Liver (tissue), 10 donors: ENCODE measurements around the gene HSD17B8. TPM values are rescaled to one million over a fixed set of nuclear protein-coding genes. Genes with fewer than 3 reads are reported as not detected.

Experiments used
- DNase-seq: peaks from one replicate; pipeline ENCODE4 v3.0.0-alpha.2; 2017; ENCODE audit warnings: low spot score
- H3K27ac ChIP-seq, 2 donors: one replicate each; pipeline ENCODE4 v1.7.0; 2013; ENCODE audit warnings: inconsistent platforms in 2 of 2, low read length in 2 of 2, control low read depth in 1 of 2, low read depth in 1 of 2, mild to moderate bottlenecking in 1 of 2
- H3K27me3 ChIP-seq, 4 donors: one replicate each; pipeline versions ENCODE4 v1.6.1 to v1.7.0; 2013; ENCODE audit warnings: low read length in 3 of 4, inconsistent platforms in 1 of 4, mild to moderate bottlenecking in 1 of 4, moderate library complexity in 1 of 4; ENCODE audit not compliant: control insufficient read depth in 4 of 4, insufficient read depth in 4 of 4
- H3K36me3 ChIP-seq, 4 donors: one replicate each; pipeline versions ENCODE4 v1.6.1 to v1.7.0; 2013; ENCODE audit warnings: low read length in 3 of 4, mild to moderate bottlenecking in 3 of 4, low read depth in 1 of 4, moderate library complexity in 1 of 4; ENCODE audit not compliant: control insufficient read depth in 4 of 4, insufficient read depth in 3 of 4
- H3K4me1 ChIP-seq, 4 donors: one replicate each; pipeline versions ENCODE4 v1.6.1 to v1.7.0; 2013; ENCODE audit warnings: low read length in 3 of 4, mild to moderate bottlenecking in 3 of 4, moderate library complexity in 1 of 4; ENCODE audit not compliant: control insufficient read depth in 4 of 4, insufficient read depth in 4 of 4
- H3K4me3 ChIP-seq, 3 donors: one replicate each; pipeline versions ENCODE4 v1.6.1 to v1.7.0; 2013; ENCODE audit warnings: low read length in 3 of 3, control low read depth in 1 of 3, low read depth in 1 of 3, mild to moderate bottlenecking in 1 of 3
- H3K9ac ChIP-seq, 2 donors: one replicate each; pipeline ENCODE4 v1.7.0; 2013; ENCODE audit warnings: low read length in 2 of 2, mild to moderate bottlenecking in 2 of 2, moderate library complexity in 2 of 2, control low read depth in 1 of 2, low read depth in 1 of 2
- H3K9me3 ChIP-seq, 4 donors: one replicate each; pipeline versions ENCODE4 v1.6.1 to v1.7.0; 2013; ENCODE audit warnings: low read length in 3 of 4; ENCODE audit not compliant: control insufficient read depth in 4 of 4
- EGR1 ChIP-seq, 2 donors: IDR thresholded peaks; 2 replicates each; pipeline ENCODE4 v1.6.1; 2016 to 2018; ENCODE audit warnings: antibody characterized with exemption in 2 of 2, low read depth in 2 of 2
- FOXA1 ChIP-seq: IDR thresholded peaks from 2 replicates; pipeline ENCODE4 v1.6.1; 2016; ENCODE audit warnings: antibody characterized with exemption
- FOXA2 ChIP-seq: IDR thresholded peaks from 2 replicates; pipeline ENCODE4 v1.6.1; 2016; ENCODE audit warnings: antibody characterized with exemption
- GABPA ChIP-seq, 2 donors: IDR thresholded peaks in 1 of 2; conservative IDR thresholded peaks in 1 of 2; 2 replicates each; pipeline ENCODE4 v1.6.1; 2016; ENCODE audit warnings: antibody characterized with exemption in 2 of 2, mild to moderate bottlenecking in 1 of 2, moderate library complexity in 1 of 2
- HNF4A ChIP-seq, 2 donors: conservative IDR thresholded peaks; 2 replicates each; pipeline ENCODE4 v1.6.1; 2016; ENCODE audit warnings: antibody characterized with exemption in 2 of 2, mild to moderate bottlenecking in 2 of 2
- HNF4G ChIP-seq: IDR thresholded peaks from 2 replicates; pipeline ENCODE4 v1.6.1; 2016; ENCODE audit warnings: antibody characterized with exemption
- JUND ChIP-seq, 2 donors: IDR thresholded peaks; 2 replicates each; pipeline ENCODE4 v1.6.1; 2016; ENCODE audit warnings: antibody characterized with exemption in 2 of 2
- NR2F2 ChIP-seq: IDR thresholded peaks from 2 replicates; pipeline ENCODE4 v1.6.1; 2016; ENCODE audit warnings: antibody characterized with exemption
- RAD21 ChIP-seq, 2 donors: IDR thresholded peaks; 2 replicates each; pipeline ENCODE4 v1.6.1; 2016; ENCODE audit warnings: antibody characterized with exemption in 2 of 2, mild to moderate bottlenecking in 2 of 2
- RXRA ChIP-seq, 2 donors: IDR thresholded peaks; 2 replicates each; pipeline ENCODE4 v1.6.1; 2017 to 2018; ENCODE audit warnings: antibody characterized with exemption in 2 of 2, mild to moderate bottlenecking in 1 of 2
- SP1 ChIP-seq: IDR thresholded peaks from 2 replicates; pipeline ENCODE4 v1.6.1; 2018; ENCODE audit warnings: antibody characterized with exemption, mild to moderate bottlenecking
- TAF1 ChIP-seq: conservative IDR thresholded peaks from 2 replicates; pipeline ENCODE4 v1.6.1; 2016; ENCODE audit warnings: antibody characterized with exemption, mild to moderate bottlenecking
- YY1 ChIP-seq: IDR thresholded peaks from 2 replicates; pipeline ENCODE4 v1.6.1; 2016; ENCODE audit warnings: antibody characterized with exemption, mild to moderate bottlenecking
- WGBS: extraction: QIAGEN DNeasy Blood & Tissue Kit; methylation state at CpG from one replicate; pipeline ENCODE4 v1.1.7; 2013; 5-methylcytosine and 5-hydroxymethylcytosine counted together
- polyA plus RNA-seq, 2 donors: library from polyadenylated mRNA; stranded (reverse) in 1 of 2; unstranded in 1 of 2; fragments of 200-250 nt in 1 of 2; fragments of >200 nt in 1 of 2; fragmentation: Nextera tagmentation in 1 of 2; extraction: Ambion mirVana in 1 of 2; gene quantifications; one replicate each; pipeline versions ENCODE4 v1.2.1 to v1.2.3, GENCODE V29; 2013 to 2015
- small RNA-seq: library from RNA; depleted of rRNA; stranded (forward); fragments of <200 nt; gene quantifications from one replicate; pipeline ENCODE3, GENCODE V24; 2014
- total RNA-seq, 2 donors: library from RNA; depleted of rRNA; stranded (reverse); fragments of >200 nt; gene quantifications; one replicate each; pipeline ENCODE4 v1.2.3, GENCODE V29; 2014
- TF ChIP-seq, protein P1 (sequence below): IDR thresholded peaks from 2 replicates; pipeline ENCODE4 v1.6.1; 2016; ENCODE audit warnings: antibody characterized with exemption
- TF ChIP-seq, protein P2 (sequence below): fragments of 150-350 bp; IDR thresholded peaks from 2 replicates; pipeline ENCODE4 v1.5.1; 2017; ENCODE audit warnings: improper control_type of control experiment, low read depth, low read length; ENCODE audit not compliant: missing input control
- TF ChIP-seq, protein P3 (sequence below): IDR thresholded peaks from 2 replicates; pipeline ENCODE4 v1.6.1; 2016; ENCODE audit warnings: antibody characterized with exemption, mild to moderate bottlenecking
- TF ChIP-seq, protein P4 (sequence below): IDR thresholded peaks from 2 replicates; pipeline ENCODE4 v1.6.1; 2016; ENCODE audit warnings: antibody characterized with exemption
- donor health status: healthy.
- donor health status: healthy.
- donor health status: healthy.
- donor health status: healthy.
- donor health status: healthy.

The HSD17B8 gene
- total and polyA plus RNA-seq, 4 donors: 24.5 to 52.3 (median 37.5) TPM

DNA sequence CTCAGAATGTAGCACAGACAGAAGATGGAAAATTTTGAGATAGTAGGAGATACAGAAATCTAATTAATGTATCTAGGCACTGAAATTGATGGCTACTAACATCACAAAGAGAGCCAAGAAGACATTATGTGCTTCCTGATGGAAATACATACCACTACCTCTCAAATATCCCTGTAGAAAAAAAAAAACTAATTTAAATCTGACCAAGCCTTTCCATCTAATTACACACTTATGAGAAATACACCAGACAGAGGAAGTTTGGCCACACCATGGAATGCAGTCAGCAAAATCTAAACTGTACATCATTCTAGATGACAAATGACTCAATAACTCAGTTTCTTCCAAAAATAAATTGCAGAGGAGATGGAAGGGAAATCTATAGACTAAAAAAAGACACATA is 48.3 kb downstream of the HSD17B8 start:
- H3K9me3 ChIP-seq: no peaks in the 10 kb centered on the region
- H3K27ac ChIP-seq: no peak overlapping the region
- H3K4me1 ChIP-seq: peaks cover 2 to 29% (median 23%) of the 10 kb centered on the region in 4 donors
- H3K36me3 ChIP-seq: peaks cover 2 to 11% (median 4%) of the 10 kb centered on the region in 4 donors
- no peak overlapping the region for H3K4me3 ChIP-seq
- TF ChIP-seq YY1 (no peak), FOXA2 (no peak), SP1 (no peak)
- no peak for DNase-seq
- no peak overlapping the region for H3K9ac ChIP-seq
- no peaks in the 10 kb centered on the region for H3K27me3 ChIP-seq

DNA sequence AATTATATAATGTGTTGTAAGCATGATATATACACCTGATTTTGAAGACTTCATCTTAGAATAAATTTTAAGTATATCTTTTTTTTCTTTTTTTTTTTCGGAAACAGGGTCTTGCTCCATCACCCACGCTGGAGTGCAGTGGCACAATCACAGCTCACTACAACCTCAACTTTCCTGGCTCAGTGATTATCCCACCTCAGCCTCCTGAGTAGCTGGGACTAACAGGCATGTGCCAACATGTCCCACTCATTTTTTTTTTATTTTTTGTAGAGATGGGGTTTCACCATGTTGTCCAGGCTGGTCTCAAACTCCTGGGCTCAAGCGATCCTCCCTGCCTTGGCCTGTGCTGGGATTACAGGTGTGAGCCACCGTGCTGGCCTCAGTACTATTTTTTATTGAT is 50.1 kb downstream of the HSD17B8 start:
- Histone ChIP-seq H3K4me3 (no peak overlapping the region), H3K27me3 (no peaks in the 10 kb centered on the region), H3K4me1 (peaks cover 2 to 17% (median 13%) of the 10 kb centered on the region in 4 donors), H3K9me3 (no peaks in the 10 kb centered on the region), H3K36me3 (peaks cover 2 to 21% (median 8%) of the 10 kb centered on the region in 4 donors), H3K9ac (no peak overlapping the region), H3K27ac (no peak overlapping the region)
- 95% methylated on average over 4 of the region's 4 CpGs for WGBS
- TF ChIP-seq YY1: no peak
- no peak for TF ChIP-seq NR2F2
- TF ChIP-seq GABPA (IDR thresholded peaks at IDR 0.05 in 1 of 2, conservative IDR thresholded peaks at IDR 0.05 in 1 of 2): no peak
- TF ChIP-seq HNF4G: no peak
- no peak for TF ChIP-seq FOXA2
- TF ChIP-seq EGR1 (IDR thresholded peaks at IDR 0.05; ENCODE audit: low read depth in 2 of 2): no peak
- TF ChIP-seq, protein P1, sequence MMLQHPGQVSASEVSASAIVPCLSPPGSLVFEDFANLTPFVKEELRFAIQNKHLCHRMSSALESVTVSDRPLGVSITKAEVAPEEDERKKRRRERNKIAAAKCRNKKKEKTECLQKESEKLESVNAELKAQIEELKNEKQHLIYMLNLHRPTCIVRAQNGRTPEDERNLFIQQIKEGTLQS: no peak
- TF ChIP-seq SP1: no peak
- TF ChIP-seq JUND (IDR thresholded peaks at IDR 0.05): no peak
- no peak for TF ChIP-seq FOXA1
- no peak for TF ChIP-seq RAD21 (IDR thresholded peaks at IDR 0.05)
- no peak for TF ChIP-seq HNF4A (conservative IDR thresholded peaks at IDR 0.05)
- TF ChIP-seq TAF1: no peak
- TF ChIP-seq, protein P2, sequence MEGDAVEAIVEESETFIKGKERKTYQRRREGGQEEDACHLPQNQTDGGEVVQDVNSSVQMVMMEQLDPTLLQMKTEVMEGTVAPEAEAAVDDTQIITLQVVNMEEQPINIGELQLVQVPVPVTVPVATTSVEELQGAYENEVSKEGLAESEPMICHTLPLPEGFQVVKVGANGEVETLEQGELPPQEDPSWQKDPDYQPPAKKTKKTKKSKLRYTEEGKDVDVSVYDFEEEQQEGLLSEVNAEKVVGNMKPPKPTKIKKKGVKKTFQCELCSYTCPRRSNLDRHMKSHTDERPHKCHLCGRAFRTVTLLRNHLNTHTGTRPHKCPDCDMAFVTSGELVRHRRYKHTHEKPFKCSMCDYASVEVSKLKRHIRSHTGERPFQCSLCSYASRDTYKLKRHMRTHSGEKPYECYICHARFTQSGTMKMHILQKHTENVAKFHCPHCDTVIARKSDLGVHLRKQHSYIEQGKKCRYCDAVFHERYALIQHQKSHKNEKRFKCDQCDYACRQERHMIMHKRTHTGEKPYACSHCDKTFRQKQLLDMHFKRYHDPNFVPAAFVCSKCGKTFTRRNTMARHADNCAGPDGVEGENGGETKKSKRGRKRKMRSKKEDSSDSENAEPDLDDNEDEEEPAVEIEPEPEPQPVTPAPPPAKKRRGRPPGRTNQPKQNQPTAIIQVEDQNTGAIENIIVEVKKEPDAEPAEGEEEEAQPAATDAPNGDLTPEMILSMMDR: no peak
- TF ChIP-seq RXRA (IDR thresholded peaks at IDR 0.05): no peak
- TF ChIP-seq, protein P3, sequence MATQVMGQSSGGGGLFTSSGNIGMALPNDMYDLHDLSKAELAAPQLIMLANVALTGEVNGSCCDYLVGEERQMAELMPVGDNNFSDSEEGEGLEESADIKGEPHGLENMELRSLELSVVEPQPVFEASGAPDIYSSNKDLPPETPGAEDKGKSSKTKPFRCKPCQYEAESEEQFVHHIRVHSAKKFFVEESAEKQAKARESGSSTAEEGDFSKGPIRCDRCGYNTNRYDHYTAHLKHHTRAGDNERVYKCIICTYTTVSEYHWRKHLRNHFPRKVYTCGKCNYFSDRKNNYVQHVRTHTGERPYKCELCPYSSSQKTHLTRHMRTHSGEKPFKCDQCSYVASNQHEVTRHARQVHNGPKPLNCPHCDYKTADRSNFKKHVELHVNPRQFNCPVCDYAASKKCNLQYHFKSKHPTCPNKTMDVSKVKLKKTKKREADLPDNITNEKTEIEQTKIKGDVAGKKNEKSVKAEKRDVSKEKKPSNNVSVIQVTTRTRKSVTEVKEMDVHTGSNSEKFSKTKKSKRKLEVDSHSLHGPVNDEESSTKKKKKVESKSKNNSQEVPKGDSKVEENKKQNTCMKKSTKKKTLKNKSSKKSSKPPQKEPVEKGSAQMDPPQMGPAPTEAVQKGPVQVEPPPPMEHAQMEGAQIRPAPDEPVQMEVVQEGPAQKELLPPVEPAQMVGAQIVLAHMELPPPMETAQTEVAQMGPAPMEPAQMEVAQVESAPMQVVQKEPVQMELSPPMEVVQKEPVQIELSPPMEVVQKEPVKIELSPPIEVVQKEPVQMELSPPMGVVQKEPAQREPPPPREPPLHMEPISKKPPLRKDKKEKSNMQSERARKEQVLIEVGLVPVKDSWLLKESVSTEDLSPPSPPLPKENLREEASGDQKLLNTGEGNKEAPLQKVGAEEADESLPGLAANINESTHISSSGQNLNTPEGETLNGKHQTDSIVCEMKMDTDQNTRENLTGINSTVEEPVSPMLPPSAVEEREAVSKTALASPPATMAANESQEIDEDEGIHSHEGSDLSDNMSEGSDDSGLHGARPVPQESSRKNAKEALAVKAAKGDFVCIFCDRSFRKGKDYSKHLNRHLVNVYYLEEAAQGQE: no peak
- TF ChIP-seq, protein P4, sequence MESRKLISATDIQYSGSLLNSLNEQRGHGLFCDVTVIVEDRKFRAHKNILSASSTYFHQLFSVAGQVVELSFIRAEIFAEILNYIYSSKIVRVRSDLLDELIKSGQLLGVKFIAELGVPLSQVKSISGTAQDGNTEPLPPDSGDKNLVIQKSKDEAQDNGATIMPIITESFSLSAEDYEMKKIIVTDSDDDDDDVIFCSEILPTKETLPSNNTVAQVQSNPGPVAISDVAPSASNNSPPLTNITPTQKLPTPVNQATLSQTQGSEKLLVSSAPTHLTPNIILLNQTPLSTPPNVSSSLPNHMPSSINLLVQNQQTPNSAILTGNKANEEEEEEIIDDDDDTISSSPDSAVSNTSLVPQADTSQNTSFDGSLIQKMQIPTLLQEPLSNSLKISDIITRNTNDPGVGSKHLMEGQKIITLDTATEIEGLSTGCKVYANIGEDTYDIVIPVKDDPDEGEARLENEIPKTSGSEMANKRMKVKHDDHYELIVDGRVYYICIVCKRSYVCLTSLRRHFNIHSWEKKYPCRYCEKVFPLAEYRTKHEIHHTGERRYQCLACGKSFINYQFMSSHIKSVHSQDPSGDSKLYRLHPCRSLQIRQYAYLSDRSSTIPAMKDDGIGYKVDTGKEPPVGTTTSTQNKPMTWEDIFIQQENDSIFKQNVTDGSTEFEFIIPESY: no peak
- no peak for DNase-seq

Small RNA genes within 50 kb of the gene (small RNA-seq; reads per million reads assigned to genes)
- gene MIR219A1: 0.91 reads per million, percentile 76 among the genes with 10 or more reads in this experiment
- gene RNY4P10: not detected

Other genes starting within 250 kb of the HSD17B8 start
- gene BRD2, start 236.1 kb upstream of the HSD17B8 start, total RNA-seq: 100 to 1,000 TPM in 1 of 2 donors, 10 to 100 TPM in 1; 46.0 to 100 TPM
- gene BRD2, start 236.1 kb upstream of the HSD17B8 start, polyA plus RNA-seq: 10 to 100 TPM; 29.8 to 54.4 TPM
- 1 to 10 TPM; 1.3 to 3.0 TPM for gene HLA-DOA, start 195.1 kb upstream of the HSD17B8 start, total RNA-seq
- 1 to 10 TPM in 1 of 2 donors, under 1 TPM in 1; 0.69 to 1.9 TPM for gene HLA-DOA, start 195.1 kb upstream of the HSD17B8 start, polyA plus RNA-seq
- gene HLA-DPA1, start 131.0 kb upstream of the HSD17B8 start, total RNA-seq: 10 to 100 TPM; 27.3 to 31.2 TPM
- gene HLA-DPA1, start 131.0 kb upstream of the HSD17B8 start, polyA plus RNA-seq: 10 to 100 TPM; 12.0 to 49.3 TPM
- 10 to 100 TPM; 23.4 to 24.5 TPM for gene HLA-DPB1, start 128.7 kb upstream of the HSD17B8 start, total RNA-seq
- 10 to 100 TPM; 15.5 to 37.8 TPM for gene HLA-DPB1, start 128.7 kb upstream of the HSD17B8 start, polyA plus RNA-seq
- under 1 TPM; 0.19 to 0.59 TPM for gene COL11A2, start 12.2 kb upstream of the HSD17B8 start, total RNA-seq
- under 1 TPM; 0.15 to 0.36 TPM for gene COL11A2, start 12.2 kb upstream of the HSD17B8 start, polyA plus RNA-seq
- gene RXRB, start 4.0 kb upstream of the HSD17B8 start, total RNA-seq: 10 to 100 TPM in 1 of 2 donors, 1 to 10 TPM in 1; 9.5 to 19.4 TPM
- gene RXRB, start 4.0 kb upstream of the HSD17B8 start, polyA plus RNA-seq: 10 to 100 TPM in 1 of 2 donors, 1 to 10 TPM in 1; 7.7 to 13.9 TPM
- gene SLC39A7, start 3.8 kb upstream of the HSD17B8 start, total RNA-seq: 100 to 1,000 TPM in 1 of 2 donors, 10 to 100 TPM in 1; 45.0 to 112 TPM
- gene SLC39A7, start 3.8 kb upstream of the HSD17B8 start, polyA plus RNA-seq: 10 to 100 TPM in 1 of 2 donors, 1 to 10 TPM in 1; 8.9 to 97.3 TPM
- gene RING1, start 3.8 kb downstream of the HSD17B8 start, total RNA-seq: 10 to 100 TPM; 11.5 to 19.7 TPM
- 10 to 100 TPM in 1 of 2 donors, 1 to 10 TPM in 1; 4.4 to 18.4 TPM for gene RING1, start 3.8 kb downstream of the HSD17B8 start, polyA plus RNA-seq
- gene VPS52, start 67.2 kb downstream of the HSD17B8 start, total RNA-seq: 10 to 100 TPM; 21.3 to 33.4 TPM
- 10 to 100 TPM; 23.1 to 27.5 TPM for gene VPS52, start 67.2 kb downstream of the HSD17B8 start, polyA plus RNA-seq
- gene RPS18, start 67.4 kb downstream of the HSD17B8 start, total RNA-seq: 1,000 to 10,000 TPM in 1 of 2 donors, 100 to 1,000 TPM in 1; 742 to 1,432 TPM
- 1,000 to 10,000 TPM in 1 of 2 donors, 100 to 1,000 TPM in 1; 812 to 1,309 TPM for gene RPS18, start 67.4 kb downstream of the HSD17B8 start, polyA plus RNA-seq
- gene B3GALT4, start 72.5 kb downstream of the HSD17B8 start, total RNA-seq: 1 to 10 TPM; 1.5 to 2.2 TPM
- 1 to 10 TPM; 1.5 to 2.7 TPM for gene B3GALT4, start 72.5 kb downstream of the HSD17B8 start, polyA plus RNA-seq
- 10 to 100 TPM; 17.9 to 28.3 TPM for gene WDR46, start 84.6 kb downstream of the HSD17B8 start, total RNA-seq
- 10 to 100 TPM; 23.0 to 30.2 TPM for gene WDR46, start 84.6 kb downstream of the HSD17B8 start, polyA plus RNA-seq
- gene PFDN6, start 84.9 kb downstream of the HSD17B8 start, total RNA-seq: 10 to 100 TPM; 12.5 to 22.4 TPM
- gene PFDN6, start 84.9 kb downstream of the HSD17B8 start, polyA plus RNA-seq: 10 to 100 TPM in 1 of 2 donors, 1 to 10 TPM in 1; 6.5 to 60.1 TPM
- gene RGL2, start 94.3 kb downstream of the HSD17B8 start, total RNA-seq: 10 to 100 TPM; 16.7 to 17.8 TPM
- gene RGL2, start 94.3 kb downstream of the HSD17B8 start, polyA plus RNA-seq: 10 to 100 TPM; 16.8 to 22.8 TPM
- 10 to 100 TPM; 52.7 to 74.0 TPM for gene TAPBP, start 109.4 kb downstream of the HSD17B8 start, total RNA-seq
- gene TAPBP, start 109.4 kb downstream of the HSD17B8 start, polyA plus RNA-seq: 10 to 100 TPM; 47.9 to 49.3 TPM
- 1 to 10 TPM; 5.5 to 7.8 TPM for gene ZBTB22, start 113.1 kb downstream of the HSD17B8 start, total RNA-seq
- 1 to 10 TPM; 1.6 to 3.9 TPM for gene ZBTB22, start 113.1 kb downstream of the HSD17B8 start, polyA plus RNA-seq
- 10 to 100 TPM; 11.8 to 15.1 TPM for gene DAXX, start 118.3 kb downstream of the HSD17B8 start, total RNA-seq
- 10 to 100 TPM; 12.9 to 13.1 TPM for gene DAXX, start 118.3 kb downstream of the HSD17B8 start, polyA plus RNA-seq
- 10 to 100 TPM in 1 of 2 donors, under 1 TPM in 1; 0.08 to 30.0 TPM for gene KIFC1, start 187.2 kb downstream of the HSD17B8 start, total RNA-seq
- 1 to 10 TPM in 1 of 2 donors, under 1 TPM in 1; 0.29 to 2.2 TPM for gene KIFC1, start 187.2 kb downstream of the HSD17B8 start, polyA plus RNA-seq
- gene PHF1, start 206.4 kb downstream of the HSD17B8 start, total RNA-seq: 10 to 100 TPM in 1 of 2 donors, 1 to 10 TPM in 1; 7.2 to 13.5 TPM
- 10 to 100 TPM in 1 of 2 donors, 1 to 10 TPM in 1; 9.9 to 13.1 TPM for gene PHF1, start 206.4 kb downstream of the HSD17B8 start, polyA plus RNA-seq
- gene CUTA, start 213.5 kb downstream of the HSD17B8 start, total RNA-seq: 10 to 100 TPM; 33.1 to 46.0 TPM
- 100 to 1,000 TPM; 140 to 164 TPM for gene CUTA, start 213.5 kb downstream of the HSD17B8 start, polyA plus RNA-seq
- gene SYNGAP1, start 215.4 kb downstream of the HSD17B8 start, total RNA-seq: 1 to 10 TPM; 1.1 to 1.8 TPM
- 1 to 10 TPM in 1 of 2 donors, under 1 TPM in 1; 0.32 to 1.2 TPM for gene SYNGAP1, start 215.4 kb downstream of the HSD17B8 start, polyA plus RNA-seq
- gene ZBTB9, start 249.9 kb downstream of the HSD17B8 start, total RNA-seq: 1 to 10 TPM; 1.6 to 3.4 TPM
- 1 to 10 TPM; 1.1 to 3.0 TPM for gene ZBTB9, start 249.9 kb downstream of the HSD17B8 start, polyA plus RNA-seq